GM18951 (cell line): ENCODE measurements around the gene CEP120.

ENCODE experiments used
- POLR2A ChIP-seq: IDR thresholded peaks from 4 replicates; pipeline ENCODE4 v1.6.1; 2011; ENCODE audit warnings: mild to moderate bottlenecking; ENCODE audit not compliant: insufficient read length, insufficient read depth; ENCODE audit errors: extremely low read depth
- in situ Hi-C: fragments of 300-500 bp; cut with MboI; formaldehyde crosslinking; loops from one replicate; pipeline ENCODE4 v1.12.0; 2022; ENCODE audit warnings: low sequenced_read_pairs, mixed read lengths, inconsistent platforms; ENCODE audit not compliant: unreplicated experiment

Gene CEP120

GRCh38 chr5:123297198-123297831, 125.9 kb downstream of the CEP120 start:
- in situ Hi-C loops, result no loop called here
- no peak for TF ChIP-seq POLR2A
